NCI-H146 treated with DMSO at 0.1 percent for 48 hours (cell line): ENCODE results near the gene DYNC1I1.

ENCODE experiments used
- DNase-seq: peaks from one replicate; lab custom pipeline; 2025; ENCODE audit not compliant: unreplicated experiment; lab: John Stamatoyannopoulos, UW

The DYNC1I1 gene

DNA sequence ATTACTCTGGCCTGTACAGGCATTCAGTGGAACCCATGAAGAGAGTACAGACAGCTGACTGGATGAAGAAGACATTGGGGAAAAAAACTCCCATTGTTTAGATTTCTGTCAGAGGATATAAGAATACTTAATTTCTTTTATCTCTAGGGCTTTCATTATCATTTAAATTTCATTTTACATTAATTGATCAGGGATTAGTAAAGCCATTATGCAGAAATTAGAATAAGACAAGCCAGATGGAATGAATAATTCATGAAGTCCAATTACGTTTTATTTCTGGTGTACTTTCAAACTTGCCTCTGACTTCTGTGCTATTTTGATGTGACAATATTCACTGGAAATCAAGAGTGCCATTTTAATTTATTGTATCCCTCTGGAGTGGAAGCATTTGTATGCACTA, 302.5 kb downstream of the DYNC1I1 start:
- no peak for DNase-seq

DNA sequence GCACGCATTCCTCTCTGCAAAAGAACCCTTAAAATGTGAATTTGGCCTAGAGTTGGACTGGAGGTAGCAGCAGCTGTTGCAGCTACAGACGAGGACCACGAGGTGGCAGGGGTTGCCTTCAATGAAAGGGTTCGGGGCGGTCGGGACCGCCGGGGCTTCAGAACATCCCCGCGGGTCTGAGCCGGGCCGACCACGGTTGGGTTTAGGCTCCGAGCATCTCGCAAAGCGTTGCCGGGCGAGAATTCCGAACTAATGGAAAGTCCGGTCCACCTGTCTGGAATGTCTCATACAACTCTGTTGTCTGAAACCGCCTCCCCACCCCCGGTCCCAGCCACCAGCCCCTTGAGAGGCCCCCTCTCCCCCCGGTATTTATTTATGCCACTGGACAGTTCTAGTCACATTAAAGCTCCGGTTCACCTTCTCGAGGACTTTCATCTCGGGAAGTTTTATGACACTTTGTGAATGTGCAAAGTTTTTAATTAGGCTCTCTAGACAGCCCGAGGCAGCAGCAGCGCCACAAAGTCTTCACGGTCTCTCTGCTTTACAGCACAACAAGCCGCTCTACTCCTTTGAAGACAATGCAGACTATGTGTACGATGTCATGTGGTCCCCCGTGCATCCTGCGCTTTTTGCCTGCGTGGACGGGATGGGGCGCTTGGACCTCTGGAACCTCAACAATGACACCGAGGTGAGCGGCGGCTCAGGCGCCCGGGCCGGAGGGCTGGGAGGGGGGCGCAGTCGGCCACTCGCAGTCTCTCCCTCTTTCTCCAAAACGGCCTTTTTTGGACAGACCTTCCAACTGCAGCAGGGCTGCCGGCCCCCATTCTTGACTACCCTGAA, 303.4 kb downstream of the DYNC1I1 start:
- DNase-seq: no peak

DNA sequence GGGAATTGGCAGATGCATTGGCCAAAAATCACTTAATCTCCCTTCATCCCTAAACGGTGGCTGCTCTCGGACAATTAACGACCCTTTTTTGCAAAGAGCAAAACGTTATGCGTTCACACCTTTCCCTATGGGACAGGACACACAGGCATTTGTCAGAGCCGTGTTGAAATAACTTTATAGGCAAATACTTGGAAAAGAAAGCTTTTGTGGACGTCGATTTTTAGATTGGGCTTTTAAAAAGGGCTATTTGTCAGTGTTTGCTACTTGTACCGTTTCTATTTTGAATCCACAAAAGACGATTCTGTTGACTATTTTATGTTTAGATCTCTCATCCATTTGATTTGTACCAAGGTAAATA, 304.0 kb downstream of the DYNC1I1 start:
- DNase-seq: no peak

DNA sequence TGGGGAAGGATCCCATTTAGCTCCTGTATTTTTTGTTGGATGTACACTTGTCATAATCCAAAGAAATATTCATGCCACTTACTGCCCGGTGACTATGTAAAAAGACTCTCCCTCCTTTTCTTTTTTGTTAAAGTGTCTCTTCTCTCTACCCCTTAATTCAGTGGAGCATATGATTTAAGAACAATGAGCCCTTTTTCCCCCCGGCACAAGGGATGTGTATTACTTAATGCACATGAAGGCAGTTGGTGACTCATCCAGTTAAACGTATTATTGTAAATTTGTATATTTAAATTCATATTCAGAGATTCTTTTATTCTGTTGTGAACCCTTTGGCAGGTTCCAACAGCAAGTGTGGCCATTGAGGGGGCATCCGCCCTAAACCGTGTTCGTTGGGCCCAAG, 307.7 kb downstream of the DYNC1I1 start:
- DNase-seq: no peak

DNA sequence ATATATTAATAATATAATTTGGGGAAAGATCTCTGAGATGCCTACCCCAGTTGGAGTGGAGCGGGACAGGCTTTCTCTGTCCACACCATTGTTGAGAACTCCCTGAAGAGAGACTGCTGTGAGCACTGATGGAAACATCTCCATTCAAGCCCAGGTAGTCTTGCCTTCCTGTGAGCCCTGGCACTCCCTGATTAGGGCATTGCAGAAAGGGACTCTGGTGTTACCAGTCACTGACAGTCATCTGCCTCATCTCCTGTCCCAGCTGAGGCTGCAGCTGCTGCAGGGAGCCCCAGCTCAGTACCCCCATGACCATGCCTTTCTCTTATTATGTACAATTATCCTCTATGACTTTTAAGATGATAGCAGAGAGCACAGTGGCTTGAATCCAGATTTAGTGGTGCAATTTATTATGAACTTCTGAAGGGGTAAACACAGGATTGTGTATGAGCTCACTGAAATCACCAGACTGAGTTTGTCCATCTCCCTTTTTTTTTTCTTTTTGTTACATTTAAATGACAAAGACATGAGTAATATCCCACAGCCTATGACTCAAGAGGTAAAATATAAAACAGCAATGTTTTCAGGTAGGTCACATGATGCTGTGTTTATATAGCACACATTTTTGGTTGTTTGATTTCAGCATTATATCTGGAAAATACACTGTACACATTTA, 312.7 kb downstream of the DYNC1I1 start:
- DNase-seq: peak; percentile 97

DNA sequence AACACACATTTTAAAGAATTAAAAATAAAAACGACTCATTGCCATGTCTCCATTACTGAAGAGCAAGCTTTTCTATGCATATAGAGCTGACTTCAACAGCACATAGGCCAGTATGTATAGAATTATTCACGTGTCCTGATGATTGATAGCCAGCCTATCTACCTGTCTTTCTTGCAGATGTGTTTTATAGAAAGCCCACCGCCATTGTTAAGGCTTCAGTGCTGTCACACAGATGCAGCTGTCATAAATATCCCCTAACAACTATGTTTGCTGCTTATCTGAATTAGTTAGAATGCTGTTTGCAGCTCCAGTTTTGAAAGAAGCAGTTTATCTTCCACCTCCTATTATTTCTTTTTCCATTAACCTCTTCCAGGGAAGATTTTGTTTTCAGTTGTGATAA, 313.6 kb downstream of the DYNC1I1 start:
- peak; percentile 94 for DNase-seq

DNA sequence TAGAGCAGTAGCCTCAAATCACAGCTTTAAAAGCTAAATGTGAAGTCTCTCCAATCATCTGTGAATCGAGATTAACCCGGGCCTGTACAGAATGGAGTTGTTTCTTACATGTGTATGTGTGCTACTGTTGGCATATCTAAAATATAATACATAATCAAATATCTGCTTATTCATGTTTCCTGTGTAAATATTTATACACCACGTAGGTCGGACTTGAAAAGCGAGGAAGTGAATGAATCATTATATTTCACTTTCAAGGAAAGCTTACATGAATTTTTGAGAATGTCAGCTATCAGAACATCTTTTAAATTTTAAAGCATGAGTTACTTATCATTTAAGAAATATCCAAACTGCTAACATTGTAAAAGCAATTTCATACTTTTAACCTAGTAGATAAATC, 316.2 kb downstream of the DYNC1I1 start:
- DNase-seq: peak; percentile 72

DNA sequence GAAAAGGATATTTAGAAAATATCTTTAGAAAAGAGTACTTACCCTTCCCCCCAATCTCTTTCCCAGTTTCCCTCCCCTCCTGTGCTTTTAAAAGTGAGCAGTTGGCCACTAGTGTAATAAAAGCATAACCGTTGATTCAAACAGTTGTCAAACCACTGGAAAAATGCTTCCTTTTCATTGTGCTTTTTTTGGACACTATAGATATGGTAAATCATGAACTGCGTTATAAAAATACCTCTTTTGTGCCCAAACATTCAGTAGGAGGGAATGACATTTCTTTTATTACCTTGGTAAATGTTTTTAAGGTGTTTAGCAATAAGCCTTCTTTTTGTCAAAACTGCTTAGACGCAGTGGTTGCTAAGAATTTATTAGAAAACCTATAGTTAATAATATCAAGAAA, 317.2 kb downstream of the DYNC1I1 start:
- DNase-seq: peak; percentile 19

DNA sequence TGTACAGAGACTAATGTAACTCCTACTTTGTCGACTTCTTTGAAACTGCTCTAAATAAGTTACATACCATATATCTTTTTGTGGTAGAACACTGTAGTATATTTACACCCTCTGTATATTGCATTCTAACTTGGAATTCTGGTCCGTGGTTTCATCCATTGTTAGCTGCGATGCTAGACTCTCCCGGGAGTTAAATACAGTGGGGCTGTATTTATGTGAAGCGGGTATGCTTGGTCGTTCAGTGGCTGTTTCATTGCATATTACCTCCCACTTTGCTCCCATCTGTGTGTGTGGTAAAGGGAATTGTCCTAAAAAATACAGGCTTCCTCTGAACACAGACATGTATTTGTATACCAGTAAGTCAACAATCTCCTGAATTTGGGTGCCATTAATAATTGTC, 318.4 kb downstream of the DYNC1I1 start:
- peak; percentile 81 for DNase-seq

DNA sequence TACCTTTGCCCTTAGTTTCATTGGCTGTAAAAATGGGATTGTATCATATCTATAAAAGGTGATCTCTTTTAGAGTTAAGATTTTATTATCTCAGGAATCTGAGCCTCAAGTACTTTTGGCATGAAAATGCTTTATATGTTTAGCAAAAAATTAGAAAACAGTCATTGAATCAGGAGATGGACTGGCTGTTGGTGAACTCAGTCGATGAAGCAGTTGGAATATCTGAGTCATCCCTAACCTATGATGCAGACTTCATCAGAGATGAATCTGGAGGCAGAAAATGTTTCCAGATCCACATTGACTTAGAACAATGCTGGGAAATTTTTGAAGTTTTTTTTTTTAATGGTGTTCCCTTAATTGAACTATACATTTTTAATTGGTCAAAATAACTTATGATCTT, 321.1 kb downstream of the DYNC1I1 start:
- DNase-seq: no peak

DNA sequence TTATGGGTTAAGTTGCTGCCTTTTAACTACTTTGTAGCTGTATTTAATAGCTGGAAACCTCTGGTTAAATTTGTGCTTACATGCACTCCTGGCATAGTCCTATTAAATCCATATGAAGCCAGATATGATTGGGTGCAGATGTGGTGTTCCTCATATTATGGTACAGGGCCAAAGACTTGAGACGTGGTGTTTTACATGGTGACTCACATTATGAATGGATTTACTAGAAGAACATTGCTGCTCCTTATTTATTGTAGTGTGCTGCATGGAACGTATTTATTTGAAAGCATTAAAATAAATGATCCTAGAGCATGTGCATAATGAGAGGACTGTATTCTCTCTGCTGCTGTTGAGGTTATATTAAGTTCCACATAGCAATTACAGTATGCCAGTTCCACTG, 325.5 kb downstream of the DYNC1I1 start:
- no peak for DNase-seq

DNA sequence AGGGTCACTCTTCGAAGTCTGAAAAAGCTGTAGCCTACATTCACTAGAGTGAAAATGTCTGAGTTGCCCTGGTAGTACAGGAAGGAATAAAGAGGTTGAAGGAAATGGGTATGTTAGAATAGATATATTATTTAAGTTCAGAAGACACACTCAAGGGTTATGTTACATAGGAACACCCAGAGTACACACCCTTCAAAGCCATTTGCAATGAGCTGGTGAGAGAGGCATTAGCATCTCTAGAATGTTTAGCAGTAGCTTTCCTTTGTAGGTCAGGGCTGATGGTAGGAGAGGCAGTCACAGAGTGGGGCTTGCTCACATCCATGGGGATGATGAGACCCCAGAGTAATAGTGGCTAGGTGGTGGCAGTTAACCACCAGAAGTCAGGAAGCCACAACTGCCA, 328.4 kb downstream of the DYNC1I1 start:
- no peak for DNase-seq

DNA sequence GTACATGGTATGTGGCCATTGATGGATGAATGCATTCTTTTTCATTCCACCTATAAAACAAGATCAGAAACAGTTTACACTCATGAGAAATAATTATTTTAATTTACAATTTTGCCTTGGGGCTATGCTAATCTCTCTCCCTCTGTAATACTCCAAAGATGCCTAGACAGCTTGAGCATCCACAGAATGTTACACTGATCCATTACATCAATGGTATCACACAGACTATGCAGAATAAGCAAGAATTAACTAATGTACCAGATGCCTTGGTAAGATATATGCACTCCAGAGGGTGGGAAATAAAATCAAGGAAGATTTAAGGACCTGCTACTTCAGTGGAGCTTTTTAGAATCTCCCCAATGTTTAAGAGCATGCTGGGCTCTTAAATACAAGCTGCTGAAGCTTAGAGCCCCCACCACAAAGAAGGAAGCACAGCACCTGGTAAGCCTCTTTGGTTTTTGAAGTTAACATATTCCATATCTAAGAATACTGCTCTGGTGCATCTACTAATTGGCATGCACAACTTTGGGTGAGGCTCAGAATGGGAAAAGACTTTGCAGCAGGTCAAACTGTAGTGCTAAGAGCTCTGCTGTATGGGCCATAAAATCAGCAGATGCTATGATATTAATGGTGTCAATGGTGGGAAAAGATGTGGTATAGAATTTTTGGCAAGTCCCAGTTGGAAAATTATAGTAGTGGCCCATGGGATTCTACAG, 329.9 kb downstream of the DYNC1I1 start:
- DNase-seq: no peak

DNA sequence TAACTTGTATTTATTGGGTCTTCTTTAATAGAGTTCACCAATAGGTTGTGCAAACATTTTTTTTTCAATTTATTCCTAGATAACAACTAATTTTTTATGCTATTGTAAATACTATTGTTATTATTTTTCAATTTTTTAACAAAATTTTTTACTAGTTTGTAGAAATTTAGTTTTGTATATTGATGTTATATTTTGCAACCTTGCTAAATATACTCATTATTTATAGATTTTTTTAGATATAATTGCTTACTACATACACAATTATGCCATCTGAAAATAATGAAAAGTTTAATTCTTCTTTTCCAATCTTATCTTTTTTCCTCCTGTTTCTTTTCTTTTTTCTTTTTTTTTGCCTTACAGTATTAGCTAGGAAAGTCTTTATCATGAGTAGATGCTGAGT, 332.6 kb downstream of the DYNC1I1 start:
- no peak for DNase-seq

DNA sequence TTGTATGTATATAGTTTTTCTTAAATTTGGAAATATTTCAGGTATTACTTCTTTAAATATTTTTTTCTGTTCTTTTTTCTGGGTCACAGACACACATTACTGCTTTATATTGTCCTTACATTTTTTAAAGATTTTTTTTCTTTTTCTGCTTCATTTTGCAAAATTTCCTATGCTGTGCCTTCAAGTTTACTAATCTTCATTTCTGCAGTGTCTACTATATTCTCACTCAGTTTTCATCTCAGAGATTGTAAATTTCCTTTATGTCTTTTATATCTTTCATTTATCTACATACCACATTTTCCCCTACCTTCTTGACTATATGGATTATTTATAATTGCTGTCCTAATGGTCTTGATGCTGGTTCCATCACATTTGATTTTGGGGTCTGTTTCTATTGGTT, 339.1 kb downstream of the DYNC1I1 start:
- DNase-seq: no peak

DNA sequence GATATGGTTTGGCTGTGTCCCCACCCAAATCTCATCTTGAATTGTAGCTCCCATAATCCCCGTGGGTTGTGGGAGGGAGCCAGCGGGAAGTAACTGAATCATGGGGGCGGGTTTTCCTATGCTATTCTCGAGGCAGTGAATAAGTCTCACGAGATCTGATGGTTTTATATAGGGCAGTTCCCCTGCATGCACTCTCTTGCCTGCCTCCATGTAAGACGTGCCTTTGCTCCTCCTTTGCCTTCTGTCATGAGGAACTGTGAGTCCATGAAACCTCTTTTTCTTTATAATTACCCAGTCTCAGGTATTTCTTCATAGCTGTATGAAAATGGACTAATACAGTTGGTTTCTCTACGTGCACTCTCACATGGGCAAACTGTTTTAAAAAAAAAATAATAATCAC, 341.8 kb downstream of the DYNC1I1 start:
- DNase-seq: no peak

DNA sequence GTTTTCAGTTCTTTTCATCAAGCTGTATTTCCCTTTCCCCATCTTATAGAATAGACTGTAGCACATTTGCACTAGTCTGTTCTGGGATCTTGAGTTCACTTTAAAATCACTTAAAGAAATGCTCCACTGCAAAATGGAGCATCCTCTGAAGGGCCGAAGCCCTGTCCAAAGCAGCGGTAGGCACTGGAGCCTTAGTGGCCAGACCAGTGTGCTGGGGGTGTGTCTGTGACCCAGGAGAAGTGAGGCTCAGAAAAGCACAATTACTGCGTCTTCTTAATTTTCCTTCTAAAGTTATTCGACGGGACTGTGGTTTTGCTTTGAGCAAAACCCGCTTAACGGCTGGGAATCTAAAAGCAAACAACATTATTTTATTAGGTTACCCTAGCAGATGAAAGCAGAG, 343.8 kb downstream of the DYNC1I1 start:
- no peak for DNase-seq

DNA sequence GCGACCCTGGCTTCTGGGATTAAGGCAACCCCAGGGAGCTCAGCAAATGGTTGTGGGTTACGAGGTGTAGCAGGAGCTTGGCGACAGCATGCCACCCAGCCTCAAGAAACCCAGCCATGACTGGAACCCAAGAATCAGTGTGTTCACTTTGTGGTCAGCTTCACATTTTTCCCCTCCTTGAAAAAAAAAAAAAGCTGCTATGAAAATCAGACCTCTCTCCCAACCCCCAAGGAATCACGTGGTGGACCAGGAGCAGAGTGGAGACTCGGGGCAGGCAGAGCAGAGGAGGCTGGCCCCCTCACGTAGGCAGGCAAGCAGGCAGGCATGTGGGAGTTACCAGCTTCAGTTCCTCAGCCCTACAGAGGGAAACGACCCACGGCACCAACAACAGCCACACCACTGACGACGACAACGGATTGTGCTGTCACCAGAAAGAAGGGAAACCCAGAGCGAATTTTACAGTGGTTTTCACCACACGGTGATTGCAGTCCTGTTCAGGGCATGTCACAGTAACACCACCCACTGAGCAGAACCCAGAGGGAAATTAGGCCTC, 346.2 kb downstream of the DYNC1I1 start:
- no peak for DNase-seq

DNA sequence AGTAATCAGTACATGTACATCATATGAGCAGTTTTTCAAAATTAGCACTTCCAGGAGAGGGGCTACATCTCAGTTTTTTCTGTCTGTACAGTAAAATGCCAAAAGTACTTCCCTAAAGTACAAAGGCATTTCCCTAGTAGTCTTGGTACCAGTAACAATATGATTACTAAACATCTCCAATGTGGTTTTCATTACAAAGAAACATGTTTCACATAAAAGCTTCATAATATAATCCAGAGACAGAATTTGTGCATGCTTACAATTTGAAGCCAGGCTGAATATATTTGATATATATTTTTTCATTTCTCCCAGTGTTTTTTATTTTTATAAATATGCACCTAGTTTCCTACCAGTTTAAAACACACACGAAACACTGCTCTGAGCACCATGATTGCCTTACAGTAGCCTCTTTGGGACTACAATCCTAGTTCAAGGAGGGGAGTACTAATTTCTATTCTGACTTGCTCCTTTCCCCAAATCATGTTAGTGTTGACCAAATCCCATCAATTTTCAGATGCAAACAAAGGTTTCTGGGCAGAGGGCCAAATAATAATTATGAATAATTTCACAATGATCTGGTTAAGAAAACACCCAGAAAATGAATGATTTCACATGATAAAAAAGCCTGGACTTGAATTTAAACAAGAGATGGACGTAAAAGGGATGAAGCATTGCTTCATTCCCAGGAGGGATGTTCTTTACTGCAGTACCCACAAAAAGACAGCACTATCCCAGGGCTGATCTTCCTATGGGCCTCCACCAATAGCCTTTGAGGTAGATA, 348.3 kb downstream of the DYNC1I1 start:
- DNase-seq: peak; percentile 46

DNA sequence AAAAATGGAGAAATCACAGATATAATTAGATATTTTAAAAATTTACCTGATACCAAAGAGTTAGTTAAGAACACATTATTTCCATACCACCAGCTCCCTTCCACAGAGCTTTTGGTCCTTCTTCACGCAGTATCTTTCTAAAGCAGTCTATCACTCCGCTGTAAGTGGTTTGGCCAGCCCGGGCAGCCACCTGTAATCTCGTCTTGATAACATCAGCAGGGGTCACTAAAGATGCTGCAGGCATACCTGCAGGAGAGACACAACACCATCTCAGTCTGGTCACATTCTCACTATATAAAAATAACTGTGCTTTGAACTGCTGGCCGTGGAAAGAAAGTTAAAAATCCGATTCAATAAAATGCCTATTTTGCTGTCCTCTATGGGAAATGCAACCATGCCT, 349.4 kb downstream of the DYNC1I1 start:
- DNase-seq: peak; percentile 56

DNA sequence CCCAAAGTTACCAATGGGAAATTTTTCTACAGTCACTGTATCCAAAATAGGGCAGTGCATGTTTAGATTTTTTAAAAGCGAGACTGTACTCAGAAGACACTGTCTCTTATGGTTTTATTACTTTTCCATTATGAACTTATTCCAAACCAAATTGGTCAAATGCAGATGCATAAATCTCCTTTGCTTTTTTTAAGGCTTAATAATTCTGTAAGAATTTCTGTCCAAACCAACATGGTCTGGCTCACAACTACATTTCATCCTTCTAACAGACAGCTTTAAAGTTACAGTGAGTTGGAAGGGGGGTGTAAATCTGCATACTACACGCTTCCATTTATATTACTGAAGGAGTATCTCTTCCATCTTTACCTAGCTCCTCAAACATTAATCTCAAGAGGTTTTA, 350.4 kb downstream of the DYNC1I1 start:
- DNase-seq: no peak
